A673 (cell line): ENCODE results near the gene NIP7. TPM values are rescaled to one million over a fixed set of nuclear protein-coding genes. Genes with fewer than 3 reads are reported as not detected.

ENCODE experiments used
- BruUV-seq: library from RNA; stranded (reverse); fragments of 400-500 nt; replicated peaks from 2 replicates; lab custom pipeline; 2021; lab: Mats Ljungman, UMichigan
- CTCF ChIA-PET: fragments of 300-600 bp; sonication (Branson Sonifier 250); formaldehyde crosslinking; loops from one replicate; lab custom pipeline; 2022; ENCODE audit warnings: antibody characterized with exemption; lab: Charles Lee
- POLR2A ChIA-PET: fragments of 300-600 bp; sonication (Branson Sonifier 250); formaldehyde crosslinking; loops from one replicate; lab custom pipeline; 2022; ENCODE audit warnings: antibody characterized with exemption; ENCODE audit not compliant: low non-redundant PET; lab: Charles Lee
- DNase-seq: peaks from one replicate; pipeline ENCODE4 v3.0.0-alpha.2; 2015; ENCODE audit warnings: low spot score
- H3K27ac ChIP-seq: fragments of 200-600 bp; sonication (generic); 2 replicates; pipeline ENCODE4 v1.5.1; 2016; ENCODE audit warnings: mixed run types, low read depth, mild to moderate bottlenecking, mixed read lengths, antibody characterized with exemption, low read length; ENCODE audit not compliant: poor library complexity, severe bottlenecking
- H3K27me3 ChIP-seq: fragments of 200-600 bp; sonication (generic); replicated peaks from 2 replicates; pipeline ENCODE4 v1.6.1; 2017; ENCODE audit warnings: mixed run types, low read depth, mild to moderate bottlenecking, mixed read lengths, antibody characterized with exemption, low read length; ENCODE audit not compliant: insufficient read depth, poor library complexity
- H3K36me3 ChIP-seq: fragments of 200-600 bp; sonication (generic); 2 replicates; pipeline ENCODE4 v1.6.1; 2016; ENCODE audit warnings: mixed run types, mild to moderate bottlenecking, mixed read lengths, antibody characterized with exemption, low read length; ENCODE audit not compliant: insufficient read depth, poor library complexity, severe bottlenecking
- H3K4me1 ChIP-seq: fragments of 200-600 bp; sonication (generic); 2 replicates; pipeline ENCODE4 v1.6.1; 2017; ENCODE audit warnings: mixed run types, mild to moderate bottlenecking, mixed read lengths, antibody characterized with exemption, low read length; ENCODE audit not compliant: insufficient read depth, poor library complexity, severe bottlenecking
- H3K4me3 ChIP-seq: fragments of 200-600 bp; sonication (generic); 2 replicates; pipeline ENCODE4 v1.5.1; 2016; ENCODE audit warnings: low read depth, mixed run types, mild to moderate bottlenecking, mixed read lengths, low read length; ENCODE audit not compliant: poor library complexity, severe bottlenecking
- H3K9me3 ChIP-seq: fragments of 200-600 bp; sonication (generic); 2 replicates; pipeline ENCODE4 v1.6.1; 2016; ENCODE audit warnings: mixed run types, low read depth, mild to moderate bottlenecking, mixed read lengths, antibody characterized with exemption, low read length; ENCODE audit not compliant: poor library complexity, severe bottlenecking
- EZH2 ChIP-seq: fragments of 200-600 bp; sonication (generic); IDR thresholded peaks from 2 replicates; pipeline ENCODE4 v1.6.1; 2017; ENCODE audit warnings: borderline replicate concordance, low read depth, mild to moderate bottlenecking, mixed read lengths, antibody characterized with exemption, low read length; ENCODE audit not compliant: poor library complexity, severe bottlenecking
- intact Hi-C: fragments of 100-400 bp; cut with micrococcal nuclease; formaldehyde crosslinking; loops from one replicate; pipeline ENCODE4 v1.10.0; 2022; ENCODE audit not compliant: unreplicated experiment
- total RNA-seq: library from RNA; stranded (reverse); gene quantifications from 2 replicates; pipeline ENCODE4 v1.2.3, GENCODE V29; 2021
- TF ChIP-seq, protein P1 (sequence below): fragments of 300-800, 200-600 bp; sonication (generic); conservative IDR thresholded peaks from 2 replicates; pipeline ENCODE4 v1.5.1; 2017; ENCODE audit warnings: low read depth, mild to moderate bottlenecking, antibody characterized with exemption, low read length, moderate library complexity, mixed read lengths

The NIP7 gene
- total RNA-seq, 1 experiment from 2014 or later: 66.4 TPM

DNA sequence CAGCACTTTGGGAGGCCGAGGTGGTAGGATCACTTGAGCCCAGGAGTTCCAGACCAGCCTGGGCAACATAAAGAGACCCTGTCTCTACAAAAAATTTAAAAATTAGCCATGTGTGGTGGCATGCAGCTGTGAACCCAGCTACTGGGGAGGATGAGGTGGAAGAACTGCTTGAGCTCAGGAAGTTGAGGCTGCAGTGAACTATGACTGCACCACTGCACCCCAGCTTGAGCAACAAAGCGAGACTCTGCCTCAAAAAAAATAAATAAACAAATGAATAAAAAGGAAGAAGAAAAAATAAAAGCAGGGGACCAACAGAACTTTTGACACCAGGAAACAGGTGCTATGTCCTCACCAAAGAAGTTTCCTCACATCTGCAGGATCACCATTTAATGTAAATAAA is 32.0 kb downstream of the NIP7 start:
- TF ChIP-seq, protein P1, sequence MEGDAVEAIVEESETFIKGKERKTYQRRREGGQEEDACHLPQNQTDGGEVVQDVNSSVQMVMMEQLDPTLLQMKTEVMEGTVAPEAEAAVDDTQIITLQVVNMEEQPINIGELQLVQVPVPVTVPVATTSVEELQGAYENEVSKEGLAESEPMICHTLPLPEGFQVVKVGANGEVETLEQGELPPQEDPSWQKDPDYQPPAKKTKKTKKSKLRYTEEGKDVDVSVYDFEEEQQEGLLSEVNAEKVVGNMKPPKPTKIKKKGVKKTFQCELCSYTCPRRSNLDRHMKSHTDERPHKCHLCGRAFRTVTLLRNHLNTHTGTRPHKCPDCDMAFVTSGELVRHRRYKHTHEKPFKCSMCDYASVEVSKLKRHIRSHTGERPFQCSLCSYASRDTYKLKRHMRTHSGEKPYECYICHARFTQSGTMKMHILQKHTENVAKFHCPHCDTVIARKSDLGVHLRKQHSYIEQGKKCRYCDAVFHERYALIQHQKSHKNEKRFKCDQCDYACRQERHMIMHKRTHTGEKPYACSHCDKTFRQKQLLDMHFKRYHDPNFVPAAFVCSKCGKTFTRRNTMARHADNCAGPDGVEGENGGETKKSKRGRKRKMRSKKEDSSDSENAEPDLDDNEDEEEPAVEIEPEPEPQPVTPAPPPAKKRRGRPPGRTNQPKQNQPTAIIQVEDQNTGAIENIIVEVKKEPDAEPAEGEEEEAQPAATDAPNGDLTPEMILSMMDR: no peak
- TF ChIP-seq EZH2: no peak
- Histone ChIP-seq H3K9me3 (no peaks in the 10 kb centered on the region), H3K27ac (no peak overlapping the region), H3K27me3 (no peaks in the 10 kb centered on the region), H3K4me1 (no peaks in the 10 kb centered on the region), H3K4me3 (no peak overlapping the region), H3K36me3 (peaks cover 54% of the 10 kb centered on the region)
- intact Hi-C loops: no loop called here
- DNase-seq: no peak
- CTCF ChIA-PET: no interaction called here
- POLR2A ChIA-PET: no interaction called here
- BruUV-seq: no TSS peak

DNA sequence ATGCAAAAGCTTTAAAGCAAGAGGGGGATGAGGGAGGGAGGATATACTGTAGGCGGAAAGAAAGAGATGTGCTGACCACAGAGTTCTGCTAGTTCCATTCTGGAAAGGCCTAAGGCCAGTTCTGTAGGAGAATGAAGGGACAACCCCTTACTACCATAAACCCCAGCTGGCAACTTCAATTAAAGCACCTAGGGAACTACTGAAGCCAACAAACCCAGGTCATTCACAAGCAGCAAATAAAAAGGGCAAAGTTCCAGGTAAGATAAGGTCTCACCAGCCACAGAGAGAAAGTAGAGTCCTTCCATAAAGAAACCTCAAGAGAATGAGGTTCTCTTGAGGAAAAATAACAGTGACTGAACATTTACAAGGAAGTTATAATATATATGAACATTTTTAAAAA is 33.4 kb downstream of the NIP7 start:
- Histone ChIP-seq H3K4me3 (no peak overlapping the region), H3K9me3 (no peaks in the 10 kb centered on the region), H3K27ac (no peak overlapping the region), H3K27me3 (no peaks in the 10 kb centered on the region), H3K36me3 (peaks cover 42% of the 10 kb centered on the region), H3K4me1 (no peaks in the 10 kb centered on the region)
- intact Hi-C loops: no loop called here
- TF ChIP-seq EZH2: no peak
- TF ChIP-seq, protein P1: no peak
- no TSS peak for BruUV-seq
- CTCF ChIA-PET: no interaction called here
- no peak for DNase-seq
- POLR2A ChIA-PET: no interaction called here

DNA sequence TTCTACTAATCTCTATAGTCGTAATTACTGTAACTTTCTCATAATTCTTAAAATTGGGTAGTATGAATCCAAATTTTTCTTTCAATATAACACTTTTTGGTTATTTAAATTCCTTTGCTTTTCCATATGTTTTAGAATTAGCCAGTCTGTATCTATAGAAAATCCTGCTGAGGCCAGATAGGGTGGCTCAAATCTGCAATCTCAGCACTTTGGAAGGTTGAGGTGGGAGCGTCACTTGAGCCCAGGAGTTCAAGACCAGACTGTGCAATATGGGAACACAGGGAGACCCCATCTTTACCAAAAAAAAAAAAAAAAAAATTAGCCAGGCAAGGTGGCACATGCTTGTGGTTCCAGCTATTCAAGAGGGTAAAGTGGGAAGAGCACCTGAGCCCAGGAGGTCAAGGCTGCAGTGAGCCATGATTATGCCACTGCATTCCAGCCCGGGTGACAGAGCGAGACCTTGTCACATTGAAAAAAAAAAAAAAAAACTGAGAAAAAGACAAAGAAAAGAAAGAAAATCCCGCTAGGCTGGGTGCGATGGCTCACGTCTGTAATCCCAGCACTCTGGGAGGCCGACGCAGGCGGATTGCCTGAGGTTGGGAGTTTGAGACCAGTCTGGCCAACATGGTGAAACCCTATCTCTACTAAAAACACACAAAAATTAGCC is 37.0 kb downstream of the NIP7 start:
- H3K36me3 ChIP-seq: peaks cover 43% of the 10 kb centered on the region
- intact Hi-C loops: no loop called here
- H3K4me1 ChIP-seq: no peaks in the 10 kb centered on the region
- CTCF ChIA-PET: no interaction called here
- BruUV-seq: no TSS peak
- no peak for DNase-seq
- H3K9me3 ChIP-seq: no peaks in the 10 kb centered on the region
- no peak overlapping the region for H3K27ac ChIP-seq
- no peaks in the 10 kb centered on the region for H3K27me3 ChIP-seq
- POLR2A ChIA-PET: no interaction called here
- TF ChIP-seq EZH2: no peak
- TF ChIP-seq, protein P1: no peak
- no peak overlapping the region for H3K4me3 ChIP-seq
